HG03432 (cell line): ENCODE measurements around the gene PIKFYVE.

ENCODE experiments used
- ATAC-seq: cut with Tn5 transposase; IDR thresholded peaks from one replicate; pipeline ENCODE4 v1.9.1; 2021; ENCODE audit warnings: mild to moderate bottlenecking, moderate library complexity; ENCODE audit not compliant: unreplicated experiment

PIKFYVE gene

GRCh38 chr2:208406474-208407451, 140.7 kb downstream of the PIKFYVE start, which contains the start of gene PTH2R:
Gene PTH2R (plus strand): TSS chr2:208406792. CDS start chr2:208407044, 252 bp downstream.
- no peak for ATAC-seq

- no peak for ATAC-seq
These were observed 141.6 kb downstream of the PIKFYVE start for GRCh38 chr2:208407667-208408066.
